NCI-H345 (cell line): ENCODE measurements around the gene USP17L26.
"Not testable (repeated sequence)": the region's sequence is repeated elsewhere in the genome, so short reads cannot be mapped to it uniquely, and the experiment has no call there.

ENCODE experiments used
- DNase-seq: peaks from one replicate; lab custom pipeline; 2025; lab: John Stamatoyannopoulos, UW

Gene USP17L26

GRCh38 chr4:9334358-9334757, at the start of gene USP17L26:
TSS of gene USP17L26 (plus strand) at chr4:9334658. CDS start at chr4:9334658, 0 bp downstream.
- not testable (repeated sequence) for DNase-seq

GRCh38 chr4:9324191-9324590, 10.3 kb upstream of the USP17L26 start:
- not testable (repeated sequence) for DNase-seq

GRCh38 chr4:9324865-9325264, 9.6 kb upstream of the USP17L26 start, which contains the start of gene USP17L24:
TSS of gene USP17L24 (plus strand) at chr4:9325165. CDS start at chr4:9325165, 0 bp downstream.
- not testable (repeated sequence) for DNase-seq

GRCh38 chr4:9329611-9330010, 4.8 kb upstream of the USP17L26 start, which contains the start of gene USP17L25:
TSS of gene USP17L25 (plus strand) at chr4:9329911. CDS start at chr4:9329911, 0 bp downstream.
- not testable (repeated sequence) for DNase-seq

- DNase-seq = not testable (repeated sequence)
These were observed 4.6 kb downstream of the USP17L26 start, which contains the start of gene USP17L5 for GRCh38 chr4:9339103-9339502. TSS of gene USP17L5 (plus strand) at chr4:9339403. CDS start at chr4:9339403, 0 bp downstream.

GRCh38 chr4:9343848-9344247, 9.4 kb downstream of the USP17L26 start, which contains the start of gene USP17L27:
TSS of gene USP17L27 (plus strand) at chr4:9344148. CDS start at chr4:9344148, 0 bp downstream.
- not testable (repeated sequence) for DNase-seq

GRCh38 chr4:9348593-9348992, 14.1 kb downstream of the USP17L26 start, which contains the start of gene USP17L28:
TSS of gene USP17L28 (plus strand) at chr4:9348893. CDS start at chr4:9348893, 0 bp downstream.
- not testable (repeated sequence) for DNase-seq

GRCh38 chr4:9350866-9351265, 16.4 kb downstream of the USP17L26 start:
- not testable (repeated sequence) for DNase-seq

GRCh38 chr4:9353338-9353737, 18.9 kb downstream of the USP17L26 start, which contains the start of gene USP17L29:
TSS of gene USP17L29 (plus strand) at chr4:9353638. CDS start at chr4:9353638, 0 bp downstream.
- not testable (repeated sequence) for DNase-seq

GRCh38 chr4:9362829-9363228, 28.4 kb downstream of the USP17L26 start, which contains the start of gene USP17L30:
TSS of gene USP17L30 (plus strand) at chr4:9363129. CDS start at chr4:9363129, 0 bp downstream.
- not testable (repeated sequence) for DNase-seq

GRCh38 chr4:9379881-9380280, 45.4 kb downstream of the USP17L26 start:
- DNase-seq = not testable (repeated sequence)

- DNase-seq = not testable (repeated sequence)
These were observed 46.6 kb downstream of the USP17L26 start for GRCh38 chr4:9381012-9381534.

- no peak for DNase-seq
These were observed 49.7 kb downstream of the USP17L26 start for GRCh38 chr4:9384126-9384525.
